Measurements from ENCODE around the gene PTPRD. TPM values are rescaled to one million over a fixed set of nuclear protein-coding genes. Genes with fewer than 3 reads are reported as not detected.

Gene PTPRD
- total RNA-seq, 1 experiment from 2014 or later: 0.02 TPM

DNA sequence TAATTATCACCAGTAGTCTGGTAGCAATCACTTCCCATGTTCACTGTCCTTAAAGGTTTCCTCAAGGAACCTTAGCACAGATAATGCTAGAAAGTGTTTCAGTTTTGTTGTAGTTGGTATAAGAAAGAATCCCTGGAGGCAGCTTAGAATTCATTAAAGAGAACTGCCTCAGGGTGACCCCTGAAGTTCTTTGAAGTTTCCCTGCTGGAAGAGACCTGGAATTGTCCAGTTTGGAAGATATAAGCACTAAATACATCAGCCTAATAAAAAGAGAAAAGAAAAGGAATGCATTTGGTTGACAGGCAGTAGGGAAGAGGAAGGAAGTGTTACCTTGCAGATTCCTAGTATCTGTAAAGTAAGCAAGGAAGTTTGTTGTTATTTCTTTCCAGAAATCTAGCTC is 1813.6 kb downstream of the PTPRD start:
- H3K79me2 ChIP-seq (ENCODE audit: insufficient read depth, low read length): no peaks in the 10 kb centered on the region
- H3K9ac ChIP-seq (ENCODE audit: low read length): no peak overlapping the region
- POLR2A ChIA-PET: no interaction called here
- no peak overlapping the region for H3K4me2 ChIP-seq (ENCODE audit: low read length)
- no peak for ATAC-seq
- TF ChIP-seq CTCF (IDR thresholded peaks at IDR 0.05 in 2 of 3, conservative IDR thresholded peaks at IDR 0.05 in 1 of 3; ENCODE audit: borderline replicate concordance in 1 of 3, insufficient read depth in 1 of 3, low read depth in 2 of 3, low read length in 2 of 3) (no peak), JUND (IDR thresholded peaks at IDR 0.05) (no peak), POLR2A (IDR thresholded peaks at IDR 0.05; ENCODE audit: borderline replicate concordance, extremely low read depth, insufficient read depth, insufficient read length) (no peak), REST (IDR thresholded peaks at IDR 0.05; ENCODE audit: low read depth) (no peak), ZNF274 (IDR thresholded peaks at IDR 0.05; ENCODE audit: low read depth, low read length) (no peak), EZH2 (IDR thresholded peaks at IDR 0.05) (no peak)
- TF ChIP-seq, protein P1, sequence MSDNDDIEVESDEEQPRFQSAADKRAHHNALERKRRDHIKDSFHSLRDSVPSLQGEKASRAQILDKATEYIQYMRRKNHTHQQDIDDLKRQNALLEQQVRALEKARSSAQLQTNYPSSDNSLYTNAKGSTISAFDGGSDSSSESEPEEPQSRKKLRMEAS (IDR thresholded peaks at IDR 0.05): no peak
- BruUV-seq (replicated peaks): no TSS peak
- intact Hi-C loops (cut with micrococcal nuclease): no loop called here
- RAD21 ChIA-PET (ENCODE audit: low non-redundant PET in 1 of 2, low total read pairs in 2 of 2, uncharacterized antibody in 2 of 2, unreplicated experiment in 2 of 2): no interaction called here
- no peaks in the 10 kb centered on the region for H3K27me3 ChIP-seq (ENCODE audit: insufficient read depth, low read length)
- no peaks in the 10 kb centered on the region for H4K20me1 ChIP-seq (ENCODE audit: insufficient read depth)
- H3K4me1 ChIP-seq (ENCODE audit: control insufficient read depth in 1 of 2, insufficient read depth in 2 of 2, low read length in 2 of 2): no peaks in the 10 kb centered on the region
- H2AFZ ChIP-seq (ENCODE audit: low read depth, low read length, poor library complexity, severe bottlenecking): no peak overlapping the region
- H3K4me3 ChIP-seq (replicated peaks in 1 of 2; ENCODE audit: low read depth in 1 of 2, low read length in 2 of 2): no peak overlapping the region
- H3K36me3 ChIP-seq (ENCODE audit: control insufficient read depth in 1 of 2, insufficient read depth in 2 of 2, low read length in 2 of 2): no peaks in the 10 kb centered on the region
- no peak overlapping the region for H3K27ac ChIP-seq (ENCODE audit: low read depth, low read length)
- DNase-seq (ENCODE audit: low read depth, low spot score): no peak
- no peaks in the 10 kb centered on the region for H3K9me2 ChIP-seq (ENCODE audit: insufficient read depth)
- CTCF ChIA-PET: no interaction called here
- peaks cover 8 to 14% of the 10 kb centered on the region in 2 experiments; a peak in 2 of 4 replicates for H3K9me3 ChIP-seq (ENCODE audit: control insufficient read depth in 1 of 2, insufficient read depth in 1 of 2, low read depth in 1 of 2, low read length in 2 of 2)
